ENCODE data around the gene TMEM41A.
A peak's percentile ranks its signal among the peaks of the same experiment; 100 is the strongest.

TMEM41A gene

GRCh38 chr3:185498503-185499396 is at the start of gene TMEM41A:
Gene TMEM41A, minus strand, starts transcription at chr3:185499035. Its CDS starts 74 bp downstream, at chr3:185498961.
- peak; percentile 88 to 89 for DNase-seq

GRCh38 chr3:185540695-185541094 is 41.9 kb upstream of the TMEM41A start:
- no peak for DNase-seq

GRCh38 chr3:185539934-185540333 is 41.1 kb upstream of the TMEM41A start:
- no peak for DNase-seq

- DNase-seq = peak; percentile 6 to 39
Observed at GRCh38 chr3:185537369-185537970, 38.6 kb upstream of the TMEM41A start.

- no peak for DNase-seq
Observed at GRCh38 chr3:185534511-185534910, 35.7 kb upstream of the TMEM41A start.

GRCh38 chr3:185532901-185533300 is 34.1 kb upstream of the TMEM41A start:
- DNase-seq = no peak

GRCh38 chr3:185530856-185531255 is 32.0 kb upstream of the TMEM41A start:
- DNase-seq = no peak

- DNase-seq = no peak
Observed at GRCh38 chr3:185528532-185528931, 29.7 kb upstream of the TMEM41A start.

- DNase-seq = no peak
Observed at GRCh38 chr3:185527364-185527763, 28.5 kb upstream of the TMEM41A start.

GRCh38 chr3:185526349-185526951 is 27.6 kb upstream of the TMEM41A start:
- no peak for DNase-seq

- no peak for DNase-seq
Observed at GRCh38 chr3:185521349-185522138, 22.7 kb upstream of the TMEM41A start.

GRCh38 chr3:185519021-185519420 is 20.2 kb upstream of the TMEM41A start:
- no peak for DNase-seq

GRCh38 chr3:185517387-185518130 is 18.7 kb upstream of the TMEM41A start:
- no peak for DNase-seq

- no peak for DNase-seq
Observed at GRCh38 chr3:185511711-185512110, 12.9 kb upstream of the TMEM41A start.

- DNase-seq = no peak
Observed at GRCh38 chr3:185508335-185508991, 9.6 kb upstream of the TMEM41A start.

GRCh38 chr3:185507883-185508282 is 9.0 kb upstream of the TMEM41A start:
- no peak for DNase-seq

GRCh38 chr3:185504636-185505035 is 5.8 kb upstream of the TMEM41A start:
- no peak for DNase-seq

GRCh38 chr3:185503521-185503920 is 4.7 kb upstream of the TMEM41A start:
- DNase-seq = no peak

GRCh38 chr3:185502987-185503386 is 4.2 kb upstream of the TMEM41A start:
- DNase-seq = no peak

- DNase-seq = no peak
Observed at GRCh38 chr3:185490241-185490640, 8.6 kb downstream of the TMEM41A start.

GRCh38 chr3:185489462-185489861 is 9.4 kb downstream of the TMEM41A start:
- DNase-seq = no peak

GRCh38 chr3:185488465-185488864 is 10.4 kb downstream of the TMEM41A start:
- DNase-seq = no peak
